Uterus (tissue), 2 donors: ENCODE measurements around the gene KIRREL3.

Experiments
- CTCF ChIP-seq, 4 experiments: fragments of 200-600 bp in 2 of 4; fragments of 450-650 bp in 2 of 4; sonication (generic) in 2 of 4; IDR thresholded peaks; one replicate each; pipeline ENCODE4 v1.5.1; 2016 to 2019; ENCODE audit warnings: antibody characterized with exemption in 4 of 4, mild to moderate bottlenecking in 2 of 4, moderate library complexity in 1 of 4
- POLR2A ChIP-seq, 2 donors: fragments of 450-650 bp; IDR thresholded peaks; one replicate each; pipeline ENCODE4 v1.6.1; 2016; ENCODE audit warnings: antibody characterized with exemption in 2 of 2, mild to moderate bottlenecking in 1 of 2, moderate library complexity in 1 of 2

GRCh38 chr11:126654886-126655806 lies 345.4 kb downstream of the KIRREL3 start:
- TF ChIP-seq CTCF (IDR thresholded peaks at IDR 0.05): no peak
- no peak for TF ChIP-seq POLR2A (IDR thresholded peaks at IDR 0.05)
